Hematopoietic multipotent progenitor cell treated with erythropoietin and hydrocortisone succinate and interleukin-3 and kit ligand, for 8 days (in vitro differentiated cells): ENCODE results near the gene MEGF10.
"Not testable (repeated sequence)": the region's sequence is repeated elsewhere in the genome, so short reads cannot be mapped to it uniquely, and the experiment has no call there.

Source experiments
- DNase-seq: peaks from one replicate; pipeline ENCODE4 v3.0.0-alpha.2; 2015

Gene MEGF10

GRCh38 chr5:127298656-127299055 lies 8.1 kb downstream of the MEGF10 start:
- no peak for DNase-seq

GRCh38 chr5:127299678-127300077 lies 9.1 kb downstream of the MEGF10 start:
- DNase-seq = no peak

- DNase-seq = no peak
These were observed 11.9 kb downstream of the MEGF10 start for GRCh38 chr5:127302509-127302908.

- DNase-seq = no peak
These were observed 12.8 kb downstream of the MEGF10 start for GRCh38 chr5:127303404-127303803.

- DNase-seq = no peak
These were observed 14.9 kb downstream of the MEGF10 start for GRCh38 chr5:127305493-127305892.

- no peak for DNase-seq
These were observed 15.4 kb downstream of the MEGF10 start for GRCh38 chr5:127306036-127306435.

GRCh38 chr5:127306647-127307046 lies 16.1 kb downstream of the MEGF10 start:
- no peak for DNase-seq

- DNase-seq = no peak
These were observed 17.3 kb downstream of the MEGF10 start for GRCh38 chr5:127307868-127308267.

- not testable (repeated sequence) for DNase-seq
These were observed 17.7 kb downstream of the MEGF10 start for GRCh38 chr5:127308325-127308724.

- DNase-seq = no peak
These were observed 18.3 kb downstream of the MEGF10 start for GRCh38 chr5:127308945-127309344.

GRCh38 chr5:127311349-127311748 lies 20.8 kb downstream of the MEGF10 start:
- DNase-seq = no peak

- no peak for DNase-seq
These were observed 21.4 kb downstream of the MEGF10 start for GRCh38 chr5:127311781-127312525.

GRCh38 chr5:127313379-127313778 lies 22.8 kb downstream of the MEGF10 start:
- no peak for DNase-seq

- peak; percentile 54 for DNase-seq
These were observed 23.4 kb downstream of the MEGF10 start for GRCh38 chr5:127313847-127314473.

- DNase-seq = no peak
These were observed 25.4 kb downstream of the MEGF10 start for GRCh38 chr5:127316011-127316410.

- not testable (repeated sequence) for DNase-seq
These were observed 26.8 kb downstream of the MEGF10 start for GRCh38 chr5:127317385-127317784.

- peak; percentile 33 for DNase-seq
These were observed 29.7 kb downstream of the MEGF10 start for GRCh38 chr5:127320032-127320965.

- no peak for DNase-seq
These were observed 30.9 kb downstream of the MEGF10 start for GRCh38 chr5:127321465-127321864.

GRCh38 chr5:127322403-127322802 lies 31.8 kb downstream of the MEGF10 start:
- no peak for DNase-seq

- DNase-seq = peak; percentile 45
These were observed 34.2 kb downstream of the MEGF10 start for GRCh38 chr5:127324756-127325155.

- no peak for DNase-seq
These were observed 35.8 kb downstream of the MEGF10 start for GRCh38 chr5:127326431-127326830.

GRCh38 chr5:127326976-127327755 lies 36.6 kb downstream of the MEGF10 start:
- no peak for DNase-seq

GRCh38 chr5:127330116-127330515 lies 39.5 kb downstream of the MEGF10 start:
- no peak for DNase-seq
